GM23248 (cell line): Measurements from ENCODE around the gene ITGA1. TPM values are rescaled to one million over a fixed set of nuclear protein-coding genes. Genes with fewer than 3 reads are reported as not detected.

Experiments used
- DNase-seq: peaks from one replicate; pipeline ENCODE4 v3.0.0-alpha.2; 2015
- H2AFZ ChIP-seq: fragments of 200-600 bp; sonication (generic); 2 replicates; pipeline ENCODE4 v1.6.1; 2016; ENCODE audit warnings: antibody characterized with exemption
- H3F3A ChIP-seq: fragments of 200-600 bp; sonication (generic); 2 replicates; pipeline ENCODE4 v1.6.1; 2016; ENCODE audit warnings: mild to moderate bottlenecking, antibody characterized with exemption, mixed run types; ENCODE audit not compliant: insufficient read depth
- H3K27ac ChIP-seq: fragments of 200-600 bp; sonication (generic); 2 replicates; pipeline ENCODE4 v1.5.1; 2016; ENCODE audit warnings: mild to moderate bottlenecking
- H3K27me3 ChIP-seq: fragments of 200-600 bp; sonication (generic); replicated peaks from 2 replicates; pipeline ENCODE4 v1.6.1; 2016; ENCODE audit warnings: mild to moderate bottlenecking; ENCODE audit not compliant: insufficient read depth
- H3K36me3 ChIP-seq: fragments of 200-600 bp; sonication (generic); 2 replicates; pipeline ENCODE4 v1.6.1; 2016; ENCODE audit warnings: low read depth, mild to moderate bottlenecking
- H3K4me1 ChIP-seq: fragments of 200-600 bp; sonication (generic); 2 replicates; pipeline ENCODE4 v1.6.1; 2016; ENCODE audit warnings: mild to moderate bottlenecking; ENCODE audit not compliant: insufficient read depth
- H3K4me2 ChIP-seq: fragments of 200-600 bp; sonication (generic); one replicate; pipeline ENCODE4 v1.6.1; 2016; ENCODE audit warnings: mild to moderate bottlenecking; ENCODE audit not compliant: unreplicated experiment
- H3K4me3 ChIP-seq: fragments of 200-600 bp; sonication (generic); 2 replicates; pipeline ENCODE4 v1.5.1; 2016; ENCODE audit warnings: mild to moderate bottlenecking
- H3K79me2 ChIP-seq: fragments of 200-600 bp; sonication (generic); 2 replicates; pipeline ENCODE4 v1.6.1; 2016; ENCODE audit warnings: mild to moderate bottlenecking; ENCODE audit not compliant: insufficient read depth
- H3K9ac ChIP-seq: fragments of 200-600 bp; sonication (generic); 2 replicates; pipeline ENCODE4 v1.6.1; 2016; ENCODE audit warnings: mild to moderate bottlenecking
- H3K9me2 ChIP-seq: fragments of 200-600 bp; sonication (generic); 2 replicates; pipeline ENCODE4 v1.6.1; 2016; ENCODE audit warnings: mixed run types, mild to moderate bottlenecking, moderate library complexity; ENCODE audit not compliant: insufficient read depth
- H3K9me3 ChIP-seq: fragments of 200-600 bp; sonication (generic); one replicate; pipeline ENCODE4 v1.6.1; 2017; ENCODE audit warnings: low read depth
- H4K20me1 ChIP-seq: fragments of 200-600 bp; sonication (generic); 2 replicates; pipeline ENCODE4 v1.6.0; 2016; ENCODE audit not compliant: insufficient read depth
- EZH2 ChIP-seq: fragments of 200-600 bp; sonication (generic); IDR thresholded peaks from 2 replicates; pipeline ENCODE4 v1.6.1; 2018; ENCODE audit warnings: antibody characterized with exemption, mild to moderate bottlenecking; ENCODE audit not compliant: insufficient read depth, poor library complexity, severe bottlenecking
- EZH2phosphoT487 ChIP-seq: fragments of 200-600 bp; sonication (generic); IDR thresholded peaks from 2 replicates; pipeline ENCODE4 v1.6.1; 2018; ENCODE audit warnings: antibody characterized with exemption, moderate library complexity, mild to moderate bottlenecking, low read depth; ENCODE audit not compliant: insufficient read depth
- WGBS, 2 experiments: methylation state at CpG; one replicate each; pipeline ENCODE4 v1.1.6; 2015 to 2017; ENCODE audit warnings: low lambda C conversion rate in 2 of 2, low coverage in 1 of 2; ENCODE audit errors: missing lambda C conversion rate in 2 of 2; 5-methylcytosine and 5-hydroxymethylcytosine counted together
- in situ Hi-C: fragments of 300-500 bp; cut with MboI; formaldehyde crosslinking; loops from 2 replicates; pipeline ENCODE4 v1.15.0; 2020
- polyA plus RNA-seq: library from polyadenylated mRNA; unstranded; fragments of >200 nt; fragmentation: Nextera tagmentation; extraction: Ambion mirVana; gene quantifications from 2 replicates; pipeline ENCODE4 v1.2.1, GENCODE V29; 2016
- total RNA-seq: library from RNA; depleted of rRNA; stranded (reverse); fragments of >200 nt; shearing (Covaris generic); gene quantifications from 2 replicates; pipeline ENCODE4 v1.2.3, GENCODE V29; 2014

Gene ITGA1
- total and polyA plus RNA-seq, 2 experiments from 2014 or later: 8.9 to 18.4 TPM

DNA sequence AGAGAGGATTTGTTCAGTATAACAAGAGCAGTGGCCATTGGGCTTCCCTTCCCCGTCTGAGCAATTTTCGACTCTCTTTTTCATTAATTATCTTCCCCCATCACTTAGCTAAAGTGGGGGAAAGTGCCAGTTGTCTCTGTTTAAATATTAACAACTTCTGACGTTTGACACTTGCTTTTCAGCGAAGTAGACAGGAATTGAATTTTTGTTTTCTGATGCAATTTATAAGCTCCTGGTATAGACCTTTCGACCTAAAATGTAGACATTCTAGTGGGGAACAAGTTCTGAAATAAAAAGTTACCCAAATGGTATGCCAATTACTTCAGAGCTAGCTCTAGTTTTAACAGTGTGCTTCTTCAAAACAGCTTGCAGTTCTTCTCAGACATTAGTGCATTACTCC, 100.6 kb downstream of the ITGA1 start:
- Histone ChIP-seq H3K9me3 (no peaks in the 10 kb centered on the region), H3K4me1 (peaks cover 10% of the 10 kb centered on the region), H3K27me3 (no peaks in the 10 kb centered on the region), H3K27ac (no peak overlapping the region), H4K20me1 (no peaks in the 10 kb centered on the region), H2AFZ (no peak overlapping the region), H3K4me2 (no peak overlapping the region), H3K4me3 (no peak overlapping the region), H3K79me2 (no peaks in the 10 kb centered on the region), H3F3A (0 out of 2 replicates have a peak, but pooled peaks cover 7% of the 10 kb centered on the region), H3K9me2 (no peaks in the 10 kb centered on the region), H3K9ac (no peak overlapping the region), H3K36me3 (no peaks in the 10 kb centered on the region)
- no peak for TF ChIP-seq EZH2phosphoT487
- no peak for TF ChIP-seq EZH2
- WGBS, 2 experiments: 94% methylated on average over 5 of the region's 5 CpGs
- no peak for DNase-seq
- in situ Hi-C loops: loop anchor here (10.0 kb wide), 1 partner anchor 194 kb away; no protein-coding TSS in a partner anchor

DNA sequence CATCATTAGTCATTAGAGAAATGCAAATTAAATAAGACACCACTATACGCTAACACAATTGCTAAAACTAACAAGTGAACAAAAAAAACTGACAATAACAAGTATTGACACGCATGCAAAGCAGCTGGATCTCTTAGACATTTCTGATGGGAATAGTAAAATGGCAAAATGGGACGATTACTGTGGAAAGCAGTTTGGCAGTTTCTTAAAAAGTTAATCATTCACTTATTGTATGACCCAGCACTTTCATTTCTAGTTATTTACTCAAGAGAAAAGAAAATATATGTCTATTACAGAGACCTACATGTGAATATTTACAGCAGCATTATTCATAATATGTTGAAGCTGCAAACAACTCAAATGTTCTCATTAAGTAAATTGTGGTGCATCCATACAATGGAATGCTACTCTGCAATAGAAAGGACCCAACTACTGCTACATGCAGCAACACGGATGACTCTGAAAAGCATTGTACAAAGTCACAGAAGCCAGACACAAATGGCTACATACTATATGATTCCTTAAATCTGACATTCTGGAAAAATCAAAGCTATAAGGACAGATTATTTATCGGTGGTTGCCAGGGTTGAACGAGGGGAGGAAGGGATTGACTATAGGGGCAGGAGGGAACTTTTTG, 104.6 kb downstream of the ITGA1 start:
- no peaks in the 10 kb centered on the region for H4K20me1 ChIP-seq
- no peak overlapping the region for H3K4me3 ChIP-seq
- no peaks in the 10 kb centered on the region for H3K36me3 ChIP-seq
- in situ Hi-C loops: no loop called here
- whole genome bisulfite sequencing, 2 experiments: 69 to 73% methylated on average over 6 of the region's 6 CpGs
- H3K4me2 ChIP-seq: peak overlapping the region; percentile 13
- H3K27ac ChIP-seq: no peak overlapping the region
- no peaks in the 10 kb centered on the region for H3K27me3 ChIP-seq
- TF ChIP-seq EZH2: no peak
- no peak for TF ChIP-seq EZH2phosphoT487
- no peak overlapping the region for H2AFZ ChIP-seq
- H3K4me1 ChIP-seq: peaks cover 31% of the 10 kb centered on the region
- no peaks in the 10 kb centered on the region for H3K79me2 ChIP-seq
- H3K9ac ChIP-seq: no peak overlapping the region
- H3K9me2 ChIP-seq: no peaks in the 10 kb centered on the region
- H3F3A ChIP-seq: 0 out of 2 replicates have a peak, but pooled peaks cover 13% of the 10 kb centered on the region
- no peaks in the 10 kb centered on the region for H3K9me3 ChIP-seq
- no peak for DNase-seq

- H3K9me2 ChIP-seq: no peaks in the 10 kb centered on the region
- 0 out of 2 replicates have a peak, but pooled peaks cover 13% of the 10 kb centered on the region for H3F3A ChIP-seq
- no peaks in the 10 kb centered on the region for H4K20me1 ChIP-seq
- no peak overlapping the region for H3K9ac ChIP-seq
- H3K36me3 ChIP-seq: no peaks in the 10 kb centered on the region
- TF ChIP-seq EZH2phosphoT487 (no peak), EZH2 (no peak)
- peak overlapping the region; percentile 13 for H3K4me2 ChIP-seq
- H3K79me2 ChIP-seq: no peaks in the 10 kb centered on the region
- in situ Hi-C loops: no loop called here
- no peak overlapping the region for H2AFZ ChIP-seq
- H3K4me1 ChIP-seq: peaks cover 31% of the 10 kb centered on the region
- no peaks in the 10 kb centered on the region for H3K9me3 ChIP-seq
- H3K4me3 ChIP-seq: no peak overlapping the region
- no peaks in the 10 kb centered on the region for H3K27me3 ChIP-seq
- peak; percentile 80 for DNase-seq
- no peak overlapping the region for H3K27ac ChIP-seq
Measured at GRCh38 chr5:52893105-52893504, 105.4 kb downstream of the ITGA1 start.

- Histone ChIP-seq H3K79me2 (no peaks in the 10 kb centered on the region), H3K36me3 (no peaks in the 10 kb centered on the region), H3K4me3 (no peak overlapping the region), H3K4me1 (peaks cover 31% of the 10 kb centered on the region), H4K20me1 (no peaks in the 10 kb centered on the region), H3K9me3 (no peaks in the 10 kb centered on the region), H3K9me2 (no peaks in the 10 kb centered on the region), H3K4me2 (peak overlapping the region; percentile 13), H2AFZ (no peak overlapping the region), H3K9ac (no peak overlapping the region), H3K27me3 (no peaks in the 10 kb centered on the region), H3K27ac (no peak overlapping the region), H3F3A (0 out of 2 replicates have a peak, but pooled peaks cover 13% of the 10 kb centered on the region)
- no peak for DNase-seq
- 100% methylated on average over 1 of the region's 1 CpG for WGBS, 2 experiments
- in situ Hi-C loops: no loop called here
- TF ChIP-seq EZH2: no peak
- no peak for TF ChIP-seq EZH2phosphoT487
Measured at GRCh38 chr5:52893863-52894262, 106.1 kb downstream of the ITGA1 start.
